ENCODE data around the gene GCC1. TPM values are rescaled to one million over a fixed set of nuclear protein-coding genes. Genes with fewer than 3 reads are reported as not detected.
"Not testable (repeated sequence)": the region's sequence is repeated elsewhere in the genome, so short reads cannot be mapped to it uniquely, and the experiment has no call there.

The GCC1 gene
- total RNA-seq, 1 donor from 2014 or later: 6.8 TPM

DNA sequence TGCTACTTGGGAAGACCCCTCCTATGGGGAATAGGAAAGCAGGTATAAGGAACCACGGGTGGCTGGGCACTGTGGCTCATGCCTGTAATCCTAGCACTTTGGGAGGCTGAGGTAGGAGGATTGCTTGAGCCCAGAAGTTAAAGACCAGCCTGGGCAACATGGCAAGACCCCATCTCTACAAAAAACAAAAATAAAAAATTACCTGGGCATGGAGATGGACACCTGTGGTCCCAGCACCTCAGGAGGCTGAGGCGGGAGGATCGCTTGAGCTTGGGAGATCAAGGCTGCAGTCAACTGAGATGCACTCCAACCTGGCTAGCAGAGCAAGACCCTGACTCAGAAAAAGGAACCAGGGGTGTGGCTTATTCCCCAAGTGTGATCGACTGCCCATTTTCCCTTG is 7.2 kb upstream of the GCC1 start:
- intact Hi-C loops (cut with DNase I): no loop called here

DNA sequence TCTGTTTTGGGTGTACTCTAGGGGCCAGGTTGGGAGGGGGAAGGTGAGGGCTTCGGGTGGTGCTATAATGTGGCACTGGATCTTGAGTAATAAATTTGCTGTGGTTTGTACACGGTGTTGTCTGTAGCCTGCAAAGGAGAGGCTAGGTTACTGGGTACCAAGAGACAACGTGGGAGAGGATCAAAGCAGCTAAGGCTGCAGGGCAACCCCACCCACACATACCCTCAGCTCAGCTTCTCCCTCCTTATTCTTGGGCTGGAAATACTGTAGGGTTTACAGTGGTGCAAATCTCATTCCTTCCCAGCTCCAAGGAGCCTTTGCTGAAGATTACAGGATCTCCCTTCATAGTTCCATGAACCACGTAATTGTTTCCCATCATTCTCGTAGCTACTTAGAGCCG is 6.2 kb upstream of the GCC1 start:
- intact Hi-C loops (cut with DNase I): no loop called here
- no peak for DNase-seq (ENCODE audit: low spot score)

More for the DNA sequence above, 7.2 kb upstream of the GCC1 start:
- DNase-seq (ENCODE audit: low spot score): no peak

- intact Hi-C loops (cut with DNase I): no loop called here
- no peak for DNase-seq (ENCODE audit: low spot score)
Observed at GRCh38 chr7:127591189-127591588, 5.8 kb upstream of the GCC1 start.

DNA sequence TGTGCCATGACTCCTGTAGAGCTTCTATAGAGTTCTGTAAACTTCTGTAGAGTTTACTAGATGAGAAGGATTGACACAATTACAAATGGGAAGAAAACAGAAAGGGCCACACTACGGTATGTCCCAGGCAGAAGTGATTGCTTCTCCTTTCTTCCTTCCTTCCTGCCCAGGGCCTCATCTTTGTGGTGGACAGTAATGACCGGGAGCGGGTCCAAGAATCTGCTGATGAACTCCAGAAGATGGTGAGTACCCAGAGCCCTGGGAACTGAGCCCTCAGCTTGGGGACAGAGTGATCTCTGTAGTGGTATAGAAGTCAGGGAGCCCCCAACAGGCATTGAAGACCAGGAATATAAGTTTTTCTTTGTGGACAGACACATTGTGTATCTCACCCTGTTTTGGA is 4.5 kb upstream of the GCC1 start:
- intact Hi-C loops (cut with DNase I): loop anchor here (2.0 to 5.0 kb wide), 3 partner anchors 63 to 338 kb away; partner anchors contain the start of genes GRM8, SND1 and ZNF800
- DNase-seq (ENCODE audit: low spot score): no peak

- peak; percentile 84 for DNase-seq (ENCODE audit: low spot score)
- intact Hi-C loops (cut with DNase I): loop anchor here (2.0 to 5.0 kb wide), 3 partner anchors 64 to 337 kb away; partner anchors contain the start of genes GRM8, SND1 and ZNF800
Observed at GRCh38 chr7:127588697-127589482, 3.5 kb upstream of the GCC1 start.

- intact Hi-C loops (cut with DNase I): loop anchor here (2.0 to 5.0 kb wide), 3 partner anchors 65 to 336 kb away; partner anchors contain the start of genes GRM8, SND1 and ZNF800
Observed at GRCh38 chr7:127588019-127588696, 2.8 kb upstream of the GCC1 start, which contains the start of gene ARF5. ARF5 (plus strand) TSS chr7:127588411; CDS start chr7:127588499, 88 bp downstream.

DNA sequence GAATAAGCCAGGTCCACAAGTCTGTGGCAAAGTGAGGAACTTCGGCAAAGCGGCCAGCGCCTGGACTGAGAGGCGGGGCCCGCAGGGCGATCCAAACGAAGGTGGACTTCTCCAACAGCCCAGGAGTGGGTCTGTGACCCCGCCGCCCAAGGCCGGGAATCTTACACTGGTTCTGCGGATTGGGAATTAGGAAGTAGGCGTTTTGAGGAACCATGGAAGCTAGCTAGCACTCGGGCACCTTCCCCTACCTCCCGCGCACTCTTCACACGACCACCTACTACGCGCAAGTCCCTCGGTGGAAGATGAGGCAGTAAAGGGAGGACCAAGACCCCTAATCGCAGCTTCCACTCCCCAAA is 2.2 kb upstream of the GCC1 start:
- no peak for DNase-seq (ENCODE audit: low spot score)
- intact Hi-C loops (cut with DNase I): loop anchor here (2.0 to 5.0 kb wide), 3 partner anchors 65 to 335 kb away; partner anchors contain the start of genes GRM8, SND1 and ZNF800

More at GRCh38 chr7:127588019-127588696, 2.8 kb upstream of the GCC1 start, which contains the start of gene ARF5:
- peak; percentile 96 for DNase-seq (ENCODE audit: low spot score)

GRCh38 chr7:127586346-127586745 is 950 bp upstream of the GCC1 start:
- intact Hi-C loops (cut with DNase I): loop anchor here (5.0 kb wide), 2 partner anchors 194 to 334 kb away; partner anchors contain the start of genes GRM8 and ZNF800
- DNase-seq (ENCODE audit: low spot score): no peak

DNA sequence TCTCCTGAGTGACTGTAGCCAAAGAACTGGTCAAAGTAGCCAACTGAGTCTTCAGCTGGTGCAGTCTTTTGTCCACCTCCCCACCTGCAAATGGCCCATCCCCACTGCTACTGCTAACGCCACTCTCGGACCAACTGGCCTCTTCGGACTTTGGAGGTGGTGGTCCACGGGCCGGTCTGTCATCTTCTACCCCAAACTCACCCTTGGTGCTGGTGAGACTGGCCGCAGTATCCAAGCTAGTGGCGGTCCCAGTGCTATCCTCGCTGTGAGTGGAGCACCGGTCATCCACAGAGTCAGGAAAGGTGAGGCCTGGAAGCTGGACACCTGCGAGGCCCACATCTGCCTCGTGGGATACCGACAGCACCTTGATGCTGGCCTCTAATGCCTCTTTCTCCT is 750 bp downstream of the GCC1 start:
- intact Hi-C loops (cut with DNase I): loop anchor here (5.0 kb wide), 2 partner anchors 192 to 332 kb away; partner anchors contain the start of genes GRM8 and ZNF800
- no peak for DNase-seq (ENCODE audit: low spot score)

DNA sequence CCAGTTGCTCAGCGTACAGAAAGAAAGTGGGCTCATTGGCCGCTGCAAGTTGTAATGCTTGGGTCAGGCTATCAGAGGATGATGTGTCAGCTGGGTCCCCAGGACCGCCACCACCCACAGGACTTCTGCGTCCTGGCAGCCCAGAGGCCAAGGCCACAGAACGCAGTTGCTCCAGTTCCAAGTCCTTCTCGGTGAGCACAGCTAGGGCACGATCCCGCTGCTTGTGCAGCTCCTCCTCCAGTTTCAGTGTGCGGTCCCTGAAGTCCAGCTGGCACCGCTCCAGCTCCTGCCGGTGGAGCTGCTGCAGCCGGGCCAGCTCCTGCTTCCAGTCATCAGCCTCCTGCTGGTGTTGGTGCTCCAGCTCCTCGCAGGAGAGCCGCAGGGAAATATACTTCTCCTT is 3.0 kb downstream of the GCC1 start:
- no peak for DNase-seq (ENCODE audit: low spot score)
- intact Hi-C loops (cut with DNase I): no loop called here

DNA sequence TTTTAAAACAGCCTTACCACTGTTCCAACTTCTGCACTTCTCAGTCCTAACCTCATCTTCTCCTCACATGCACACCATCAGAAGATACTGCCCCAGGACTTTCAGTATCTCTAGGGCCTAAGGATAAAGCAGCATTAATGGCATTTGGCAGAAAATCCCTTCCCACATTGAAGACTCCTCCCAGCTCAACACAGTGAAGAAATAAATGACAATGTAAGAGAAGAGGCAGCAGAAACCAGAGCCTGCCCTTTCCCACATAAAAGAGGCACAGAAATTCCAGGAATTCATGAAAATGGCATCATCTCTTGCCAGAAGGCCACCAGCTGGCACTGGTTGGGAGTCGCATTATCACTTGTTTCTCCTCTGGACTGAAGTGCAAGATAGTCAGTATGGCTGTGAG is 3.7 kb downstream of the GCC1 start:
- no peak for DNase-seq (ENCODE audit: low spot score)
- intact Hi-C loops (cut with DNase I): no loop called here

DNA sequence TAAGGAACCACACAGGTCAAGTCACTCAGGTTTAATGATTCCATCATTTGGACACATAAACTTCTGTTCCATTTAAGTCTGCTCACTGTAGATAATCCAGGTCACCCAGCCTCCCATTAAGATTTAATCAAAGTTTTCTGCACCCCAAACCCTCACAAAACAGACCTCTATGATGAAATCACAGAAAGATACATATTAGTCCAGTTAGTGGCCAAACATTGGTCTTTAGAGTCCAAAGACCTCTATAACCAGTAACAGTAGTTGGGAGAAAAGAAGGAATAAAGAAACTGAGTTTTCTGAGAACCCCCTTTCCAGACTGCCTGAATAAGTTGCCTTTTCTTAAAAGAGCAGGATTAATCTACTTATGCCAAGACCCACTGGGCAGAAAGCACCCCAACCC is 4.8 kb downstream of the GCC1 start:
- no peak for DNase-seq (ENCODE audit: low spot score)
- intact Hi-C loops (cut with DNase I): no loop called here

GRCh38 chr7:127578711-127579275 is 6.6 kb downstream of the GCC1 start:
- intact Hi-C loops (cut with DNase I): no loop called here
- DNase-seq (ENCODE audit: low spot score): no peak

DNA sequence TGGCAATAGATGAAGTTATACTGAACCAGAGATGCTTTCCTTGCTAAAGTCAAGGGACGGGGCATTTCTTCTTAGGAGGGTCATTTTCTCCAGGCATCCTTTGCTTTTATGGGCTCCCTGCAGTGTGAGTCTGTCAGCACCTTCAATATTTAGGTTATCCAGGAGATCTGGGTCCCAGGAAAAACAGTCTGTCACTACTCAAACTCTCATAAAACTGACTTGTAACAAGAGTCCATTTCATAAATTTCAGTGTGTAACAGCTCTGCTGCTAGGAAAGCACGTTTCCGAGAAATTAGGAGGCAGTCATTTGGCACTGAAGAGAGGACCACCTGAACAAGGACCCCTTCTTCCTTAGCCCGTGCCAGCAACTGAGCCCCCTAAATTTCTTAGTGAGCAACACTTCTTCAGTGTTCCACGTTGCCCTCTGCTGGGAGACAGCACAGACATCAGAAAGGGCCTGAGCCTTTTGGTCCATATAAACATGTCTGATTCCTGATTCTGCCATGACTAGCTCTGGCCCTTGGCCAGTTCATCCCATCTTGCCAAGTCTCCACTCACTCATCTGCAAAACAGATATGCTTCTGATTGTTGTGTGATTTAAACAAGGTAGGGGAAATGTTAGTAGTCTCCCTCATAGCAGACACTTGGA is 7.2 kb downstream of the GCC1 start:
- DNase-seq (ENCODE audit: low spot score): no peak
- intact Hi-C loops (cut with DNase I): no loop called here

- intact Hi-C loops (cut with DNase I): loop anchor here (5.0 kb wide), 1 partner anchor 565 kb away; no protein-coding TSS in a partner anchor
- no peak for DNase-seq (ENCODE audit: low spot score)
Observed at GRCh38 chr7:127571741-127572505, 13.5 kb downstream of the GCC1 start.

- intact Hi-C loops (cut with DNase I); DNase-seq (ENCODE audit: low spot score): not testable (repeated sequence)
Observed at GRCh38 chr7:127568034-127568433, 17.4 kb downstream of the GCC1 start.

- intact Hi-C loops (cut with DNase I): no loop called here
Observed at GRCh38 chr7:127566242-127566641, 19.2 kb downstream of the GCC1 start.

DNA sequence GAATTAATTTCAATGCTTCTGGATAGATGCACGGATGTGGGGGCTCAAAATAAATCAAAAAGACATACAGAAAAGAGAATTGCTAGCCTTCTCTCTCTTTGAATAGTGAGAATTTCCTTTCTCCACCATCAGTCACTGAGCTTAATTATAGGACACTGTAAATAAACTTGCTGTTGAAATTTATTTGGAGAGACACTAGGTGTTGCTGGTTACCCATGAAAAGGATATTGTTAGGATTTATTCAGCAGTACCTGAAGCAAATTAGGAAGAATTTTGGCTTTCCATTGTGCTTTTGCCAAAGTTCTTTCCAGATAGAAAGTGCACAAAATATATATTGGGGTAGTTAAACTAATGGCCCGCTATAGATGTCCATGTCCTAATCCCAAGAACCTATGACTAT is 27.6 kb downstream of the GCC1 start:
- intact Hi-C loops (cut with DNase I): no loop called here
- DNase-seq (ENCODE audit: low spot score): no peak

More at GRCh38 chr7:127566242-127566641, 19.2 kb downstream of the GCC1 start:
- DNase-seq (ENCODE audit: low spot score): no peak

DNA sequence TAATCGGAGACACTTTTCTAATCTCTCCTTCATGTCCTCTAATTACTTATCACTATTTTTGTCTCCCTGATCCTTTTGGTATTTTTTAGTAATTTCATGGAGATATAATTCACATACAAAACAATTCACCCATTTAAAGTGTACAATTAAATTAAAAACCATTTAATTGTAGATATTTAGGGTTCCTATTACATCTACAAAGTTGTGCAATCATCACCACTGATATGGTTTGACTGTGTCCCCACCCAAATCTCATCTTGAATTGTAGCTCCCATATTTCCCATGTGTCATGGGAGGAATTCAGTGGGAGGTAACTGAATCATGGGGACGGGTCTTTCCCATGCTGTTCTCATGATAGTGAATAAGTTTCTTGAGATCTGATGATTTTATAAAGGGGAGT is 29.0 kb downstream of the GCC1 start:
- intact Hi-C loops (cut with DNase I): no loop called here
- no peak for DNase-seq (ENCODE audit: low spot score)
